ENCODE results near the gene EIF1B. TPM values are rescaled to one million over a fixed set of nuclear protein-coding genes. Genes with fewer than 3 reads are reported as not detected.

The EIF1B gene
- total RNA-seq, 1 experiment from 2014 or later, result 39.9 TPM

DNA sequence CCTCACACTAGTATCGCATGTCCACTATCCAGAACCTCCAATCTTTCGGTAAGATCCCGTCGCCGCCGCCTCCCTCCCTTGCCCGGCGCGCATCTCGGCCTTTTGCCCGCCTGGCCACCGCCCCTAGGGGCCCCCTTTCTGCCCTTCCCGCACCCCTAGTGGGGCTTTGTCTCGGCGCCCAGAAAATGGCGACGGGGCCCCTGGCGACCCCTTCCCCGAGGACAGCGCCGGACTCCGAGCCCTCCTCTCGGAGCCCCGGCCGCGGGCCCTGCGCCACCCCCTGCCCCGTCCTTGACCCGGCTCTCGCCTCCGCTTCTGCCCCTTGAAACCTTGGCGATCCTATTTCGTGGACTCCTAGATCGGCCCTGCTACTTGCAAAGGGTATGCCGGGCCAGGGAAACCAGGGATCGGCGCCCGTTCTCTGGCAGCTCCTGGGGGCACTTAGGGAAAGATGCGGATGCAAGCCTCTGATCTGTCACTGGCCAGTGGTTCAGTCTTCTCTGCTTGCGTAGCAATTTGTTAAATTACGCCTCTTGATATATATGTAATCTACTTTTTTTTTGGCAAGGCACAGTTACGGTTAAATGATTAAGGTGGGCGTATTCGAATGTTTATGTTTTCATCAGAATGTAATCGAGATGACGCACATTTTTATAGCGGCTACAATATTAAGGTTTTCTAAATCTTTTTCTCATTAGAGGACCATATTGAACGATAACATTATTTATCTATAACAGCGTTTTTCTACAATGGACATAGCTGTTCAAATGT is 603 bp downstream of the EIF1B start:
- intact Hi-C loops (cut with micrococcal nuclease; ENCODE audit: unreplicated experiment), result loop anchor here (1.0 to 10.0 kb wide), 3 partner anchors 118 to 895 kb away; no protein-coding TSS in a partner anchor
- BruUV-seq (replicated peaks), result TSS peak; percentile 94
- H3F3A ChIP-seq (ENCODE audit: insufficient read depth, low read depth), result no peaks in the 10 kb centered on the region
- no peaks in the 10 kb centered on the region for H3K9me3 ChIP-seq (ENCODE audit: insufficient read depth, low read depth)
- H3K36me3 ChIP-seq (ENCODE audit: low read depth), result peaks cover 17% of the 10 kb centered on the region
- peak overlapping the region; percentile 83 for H3K4me2 ChIP-seq
- H2AFZ ChIP-seq, result peak overlapping the region; percentile 92
- H3K79me2 ChIP-seq (ENCODE audit: low read depth), result peaks cover 18% of the 10 kb centered on the region
- DNase-seq, result no peak
- H3K4me1 ChIP-seq (replicated peaks; ENCODE audit: insufficient read depth), result peaks cover 15% of the 10 kb centered on the region; the same call in 1 of the 2 replicates
- ChIA-PET POLR2A (ENCODE audit: unreplicated experiment) (no interaction called here), CTCF (interaction anchor here (1.4 kb wide), 1 partner anchor 118 kb away, joined by 6 read pairs; no protein-coding TSS in a partner anchor)
- H3K9me2 ChIP-seq (ENCODE audit: insufficient read depth), result no peaks in the 10 kb centered on the region
- H3K27ac ChIP-seq, result peak overlapping the region; percentile 67
- TF ChIP-seq, protein P1, sequence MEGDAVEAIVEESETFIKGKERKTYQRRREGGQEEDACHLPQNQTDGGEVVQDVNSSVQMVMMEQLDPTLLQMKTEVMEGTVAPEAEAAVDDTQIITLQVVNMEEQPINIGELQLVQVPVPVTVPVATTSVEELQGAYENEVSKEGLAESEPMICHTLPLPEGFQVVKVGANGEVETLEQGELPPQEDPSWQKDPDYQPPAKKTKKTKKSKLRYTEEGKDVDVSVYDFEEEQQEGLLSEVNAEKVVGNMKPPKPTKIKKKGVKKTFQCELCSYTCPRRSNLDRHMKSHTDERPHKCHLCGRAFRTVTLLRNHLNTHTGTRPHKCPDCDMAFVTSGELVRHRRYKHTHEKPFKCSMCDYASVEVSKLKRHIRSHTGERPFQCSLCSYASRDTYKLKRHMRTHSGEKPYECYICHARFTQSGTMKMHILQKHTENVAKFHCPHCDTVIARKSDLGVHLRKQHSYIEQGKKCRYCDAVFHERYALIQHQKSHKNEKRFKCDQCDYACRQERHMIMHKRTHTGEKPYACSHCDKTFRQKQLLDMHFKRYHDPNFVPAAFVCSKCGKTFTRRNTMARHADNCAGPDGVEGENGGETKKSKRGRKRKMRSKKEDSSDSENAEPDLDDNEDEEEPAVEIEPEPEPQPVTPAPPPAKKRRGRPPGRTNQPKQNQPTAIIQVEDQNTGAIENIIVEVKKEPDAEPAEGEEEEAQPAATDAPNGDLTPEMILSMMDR (conservative IDR thresholded peaks at IDR 0.05), result no peak
- no peak for TF ChIP-seq EZH2 (IDR thresholded peaks at IDR 0.05; ENCODE audit: low read depth)
- H4K20me1 ChIP-seq (ENCODE audit: insufficient read depth), result no peaks in the 10 kb centered on the region
- no peaks in the 10 kb centered on the region for H3K27me3 ChIP-seq (ENCODE audit: insufficient read depth, low read depth)
- peak overlapping the region; percentile 93 for H3K4me3 ChIP-seq

DNA sequence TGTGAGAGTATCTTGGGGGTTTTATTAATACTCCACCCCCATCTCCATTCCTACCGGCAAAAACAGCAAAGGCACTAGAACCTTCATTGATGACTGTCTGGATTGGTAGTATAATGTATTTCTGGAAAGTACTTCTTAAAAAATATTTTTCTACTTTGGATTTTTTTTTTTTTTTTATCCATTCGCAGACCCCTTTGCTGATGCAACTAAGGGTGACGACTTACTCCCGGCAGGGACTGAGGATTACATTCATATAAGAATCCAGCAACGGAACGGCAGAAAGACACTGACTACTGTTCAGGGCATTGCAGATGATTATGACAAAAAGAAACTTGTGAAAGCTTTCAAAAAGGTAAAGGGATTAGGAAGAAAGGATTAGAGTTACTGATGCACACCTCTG is 1.2 kb downstream of the EIF1B start:
- Histone ChIP-seq H3K27me3 (ENCODE audit: insufficient read depth, low read depth) (no peaks in the 10 kb centered on the region), H3K9me2 (ENCODE audit: insufficient read depth) (no peaks in the 10 kb centered on the region), H3K36me3 (ENCODE audit: low read depth) (peaks cover 17% of the 10 kb centered on the region), H3K9me3 (ENCODE audit: insufficient read depth, low read depth) (no peaks in the 10 kb centered on the region), H3K79me2 (ENCODE audit: low read depth) (peaks cover 18% of the 10 kb centered on the region), H3F3A (ENCODE audit: insufficient read depth, low read depth) (no peaks in the 10 kb centered on the region), H3K4me2 (peak overlapping the region; percentile 83), H4K20me1 (ENCODE audit: insufficient read depth) (no peaks in the 10 kb centered on the region), H3K27ac (no peak overlapping the region), H3K4me1 (replicated peaks; ENCODE audit: insufficient read depth) (peaks cover 15% of the 10 kb centered on the region; the same call in 1 of the 2 replicates), H2AFZ (peak overlapping the region; percentile 92), H3K4me3 (peak overlapping the region; percentile 93)
- TF ChIP-seq, protein P1 (conservative IDR thresholded peaks at IDR 0.05), result no peak
- DNase-seq, result no peak
- no TSS peak for BruUV-seq (replicated peaks)
- CTCF ChIA-PET, result no interaction called here
- POLR2A ChIA-PET (ENCODE audit: unreplicated experiment), result no interaction called here
- intact Hi-C loops (cut with micrococcal nuclease; ENCODE audit: unreplicated experiment), result loop anchor here (10.0 kb wide), 2 partner anchors 646 to 896 kb away; no protein-coding TSS in a partner anchor

DNA sequence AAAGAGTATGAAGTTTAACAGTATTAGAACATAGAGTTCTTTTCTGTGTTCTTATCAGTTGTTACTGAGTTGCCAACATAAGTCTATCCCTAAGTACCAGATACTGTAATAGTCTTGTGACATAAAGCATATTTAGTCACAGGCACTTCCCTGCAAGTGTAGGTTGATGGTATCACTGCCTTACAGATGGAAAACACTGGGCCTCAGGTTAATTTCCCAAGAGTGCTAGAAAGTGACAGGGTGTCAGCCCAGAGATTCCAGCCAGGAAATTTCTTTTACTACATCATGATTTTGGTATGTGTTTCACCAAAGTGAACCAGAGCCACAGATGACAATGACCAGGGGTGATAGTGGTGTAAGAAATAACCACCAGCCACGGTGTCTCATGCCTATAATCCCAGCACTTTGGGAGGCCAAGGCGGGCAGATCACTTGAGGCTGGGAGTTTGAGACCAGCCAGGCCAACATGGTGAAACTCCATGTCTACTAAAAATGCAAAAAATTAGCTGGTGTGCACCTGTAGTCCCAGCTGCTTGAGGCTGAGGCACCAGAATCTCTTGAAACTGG is 3.2 kb downstream of the EIF1B start:
- H2AFZ ChIP-seq, result no peak overlapping the region
- DNase-seq, result no peak
- intact Hi-C loops (cut with micrococcal nuclease; ENCODE audit: unreplicated experiment), result loop anchor here (10.0 kb wide), 2 partner anchors 648 to 898 kb away; no protein-coding TSS in a partner anchor
- ChIA-PET POLR2A (ENCODE audit: unreplicated experiment) (no interaction called here), CTCF (no interaction called here)
- H3K27me3 ChIP-seq (ENCODE audit: insufficient read depth, low read depth), result no peaks in the 10 kb centered on the region
- H3K27ac ChIP-seq, result no peak overlapping the region
- H3K4me1 ChIP-seq (replicated peaks; ENCODE audit: insufficient read depth), result peaks cover 15% of the 10 kb centered on the region; the same call in 1 of the 2 replicates
- no peaks in the 10 kb centered on the region for H3K9me3 ChIP-seq (ENCODE audit: insufficient read depth, low read depth)
- peaks cover 18% of the 10 kb centered on the region for H3K79me2 ChIP-seq (ENCODE audit: low read depth)
- H3K4me3 ChIP-seq, result no peak overlapping the region
- H3K36me3 ChIP-seq (ENCODE audit: low read depth), result peaks cover 17% of the 10 kb centered on the region
- TF ChIP-seq, protein P1 (conservative IDR thresholded peaks at IDR 0.05), result no peak
- no peak for TF ChIP-seq EZH2 (IDR thresholded peaks at IDR 0.05; ENCODE audit: low read depth)
- BruUV-seq (replicated peaks), result no TSS peak
- no peaks in the 10 kb centered on the region for H3K9me2 ChIP-seq (ENCODE audit: insufficient read depth)
- no peak overlapping the region for H3K4me2 ChIP-seq
- no peaks in the 10 kb centered on the region for H3F3A ChIP-seq (ENCODE audit: insufficient read depth, low read depth)
- H4K20me1 ChIP-seq (ENCODE audit: insufficient read depth), result no peaks in the 10 kb centered on the region

All from PC-9 (cell line).